Nephron progenitor cell (in vitro differentiated cells): ENCODE results near the gene ALX1.
"Not testable (repeated sequence)": the region's sequence is repeated elsewhere in the genome, so short reads cannot be mapped to it uniquely, and the experiment has no call there.

Experiments used
- DNase-seq: peaks from one replicate; pipeline ENCODE4 v3.0.0; 2021
- H3K27ac Mint-ChIP-seq: 2 replicates; pipeline ENCODE4 v1.8.0; 2021; ENCODE audit warnings: mild to moderate bottlenecking, moderate library complexity, mixed read lengths
- H3K27me3 Mint-ChIP-seq: 2 replicates; pipeline ENCODE4 v1.8.0; 2021; ENCODE audit warnings: mild to moderate bottlenecking, low read depth, mixed read lengths; ENCODE audit not compliant: poor library complexity
- H3K36me3 Mint-ChIP-seq: 2 replicates; pipeline ENCODE4 v1.8.0; 2021; ENCODE audit warnings: low read depth, mixed read lengths
- H3K4me1 Mint-ChIP-seq: 2 replicates; pipeline ENCODE4 v1.8.0; 2021; ENCODE audit warnings: mixed read lengths
- H3K4me3 Mint-ChIP-seq: 2 replicates; pipeline ENCODE4 v1.8.0; 2021; ENCODE audit warnings: mild to moderate bottlenecking, moderate library complexity, mixed read lengths
- H3K9me3 Mint-ChIP-seq: 2 replicates; pipeline ENCODE4 v1.8.0; 2021; ENCODE audit warnings: mild to moderate bottlenecking, moderate library complexity, mixed read lengths
- CTCF ChIP-seq: fragments of 200-600 bp; sonication (generic); IDR thresholded peaks from 2 replicates; pipeline ENCODE4 v1.5.0; 2021; ENCODE audit warnings: antibody characterized with exemption

ALX1 gene

GRCh38 chr12:85310025-85310424, 30.0 kb downstream of the ALX1 start:
- H3K36me3 Mint-ChIP-seq, result no peaks in the 10 kb centered on the region
- peaks cover 28% of the 10 kb centered on the region for H3K4me1 Mint-ChIP-seq
- no peak for TF ChIP-seq CTCF
- peak overlapping the region; percentile 15 for H3K27ac Mint-ChIP-seq
- no peaks in the 10 kb centered on the region for H3K27me3 Mint-ChIP-seq
- H3K9me3 Mint-ChIP-seq, result peaks cover 7% of the 10 kb centered on the region
- DNase-seq, result no peak
- no peak overlapping the region for H3K4me3 Mint-ChIP-seq

GRCh38 chr12:85310456-85311076, 30.5 kb downstream of the ALX1 start:
- no peak overlapping the region for H3K4me3 Mint-ChIP-seq
- H3K4me1 Mint-ChIP-seq, result peaks cover 28% of the 10 kb centered on the region
- no peak for DNase-seq
- H3K36me3 Mint-ChIP-seq, result no peaks in the 10 kb centered on the region
- TF ChIP-seq CTCF, result peak; percentile 39
- peaks cover 7% of the 10 kb centered on the region for H3K9me3 Mint-ChIP-seq
- no peak overlapping the region for H3K27ac Mint-ChIP-seq
- H3K27me3 Mint-ChIP-seq, result no peaks in the 10 kb centered on the region

GRCh38 chr12:85317866-85318636, 38.0 kb downstream of the ALX1 start:
- peak; percentile 37 for DNase-seq
- Mint-ChIP-seq H3K36me3 (peaks cover 21% of the 10 kb centered on the region), H3K27ac (peak overlapping the region; percentile 98), H3K9me3 (peaks cover 26% of the 10 kb centered on the region), H3K4me3 (peak overlapping the region; percentile 87)
- not testable (repeated sequence) for H3K4me1 Mint-ChIP-seq, H3K27me3 Mint-ChIP-seq

- Mint-ChIP-seq H3K27me3 (peaks cover 3% of the 10 kb centered on the region), H3K4me1 (peaks cover 25% of the 10 kb centered on the region), H3K9me3 (peaks cover 19% of the 10 kb centered on the region), H3K4me3 (no peak overlapping the region), H3K36me3 (peaks cover 21% of the 10 kb centered on the region), H3K27ac (no peak overlapping the region)
- no peak for TF ChIP-seq CTCF
- no peak for DNase-seq
These were observed 42.7 kb downstream of the ALX1 start for GRCh38 chr12:85322715-85323114.

- Mint-ChIP-seq H3K27me3 (no peaks in the 10 kb centered on the region), H3K4me1 (peaks cover 24% of the 10 kb centered on the region), H3K27ac (no peak overlapping the region), H3K36me3 (no peaks in the 10 kb centered on the region), H3K4me3 (no peak overlapping the region), H3K9me3 (no peaks in the 10 kb centered on the region)
- TF ChIP-seq CTCF, result no peak
- DNase-seq, result no peak
These were observed 45.4 kb downstream of the ALX1 start for GRCh38 chr12:85325442-85325841.

GRCh38 chr12:85329913-85330312, 49.9 kb downstream of the ALX1 start:
- no peak for DNase-seq
- no peak overlapping the region for H3K27ac Mint-ChIP-seq
- H3K4me3 Mint-ChIP-seq, result no peak overlapping the region
- no peak for TF ChIP-seq CTCF
- no peaks in the 10 kb centered on the region for H3K36me3 Mint-ChIP-seq
- H3K9me3 Mint-ChIP-seq, result no peaks in the 10 kb centered on the region
- H3K4me1 Mint-ChIP-seq, result peaks cover 21% of the 10 kb centered on the region
- H3K27me3 Mint-ChIP-seq, result peaks cover 4% of the 10 kb centered on the region
